WTC11 (cell line): ENCODE measurements around the gene ZFYVE28. TPM values are rescaled to one million over a fixed set of nuclear protein-coding genes. Genes with fewer than 3 reads are reported as not detected.
A peak's percentile ranks its signal among the peaks of the same experiment; 100 is the strongest.

Experiments
- ATAC-seq: fragments of 200-7000 bp; cut with Tn5 transposase; 2 replicates; pipeline ENCODE4 v1.10.0; 2021; ENCODE audit warnings: mild to moderate bottlenecking, moderate library complexity
- CTCF ChIA-PET: fragments of 300-600 bp; sonication (Branson Sonifier 250); formaldehyde crosslinking; loops from one replicate; lab custom pipeline; 2021; ENCODE audit warnings: antibody characterized with exemption; lab: Charles Lee
- POLR2A ChIA-PET: fragments of 350-600 bp; sonication (Branson Sonifier 250); formaldehyde crosslinking; loops from one replicate; lab custom pipeline; 2021; ENCODE audit warnings: antibody characterized with exemption; lab: Charles Lee
- DNase-seq: peaks from one replicate; pipeline ENCODE4 v3.0.0; 2021; ENCODE audit warnings: low spot score
- H3K27ac Mint-ChIP-seq: 2 replicates; pipeline ENCODE4 v1.8.0; 2021; ENCODE audit warnings: mixed read lengths
- H3K27me3 Mint-ChIP-seq: 2 replicates; pipeline ENCODE4 v1.8.0; 2021; ENCODE audit warnings: low read depth, mild to moderate bottlenecking, moderate library complexity, mixed read lengths
- H3K36me3 Mint-ChIP-seq: 2 replicates; pipeline ENCODE4 v1.8.0; 2021; ENCODE audit warnings: mixed read lengths
- H3K4me1 Mint-ChIP-seq: 2 replicates; pipeline ENCODE4 v1.8.0; 2022; ENCODE audit warnings: mixed read lengths
- H3K4me3 Mint-ChIP-seq: 2 replicates; pipeline ENCODE4 v1.8.0; 2021; ENCODE audit warnings: mild to moderate bottlenecking, moderate library complexity, mixed read lengths
- H3K9me3 Mint-ChIP-seq: 2 replicates; pipeline ENCODE4 v1.8.0; 2021; ENCODE audit warnings: mixed read lengths
- ATF1 ChIP-seq: sonication (generic); formaldehyde crosslinking; IDR thresholded peaks from 2 replicates; pipeline ENCODE4 v1.8.1; 2023; ENCODE audit warnings: mild to moderate bottlenecking, moderate library complexity, missing genetic modification reagents
- JUN ChIP-seq: sonication (generic); formaldehyde crosslinking; IDR thresholded peaks from 2 replicates; pipeline ENCODE4 v1.8.0; 2023; ENCODE audit warnings: mild to moderate bottlenecking, missing genetic modification reagents
- MXD4 ChIP-seq: fragments of 250-450 bp; sonication (Bioruptor Pico); IDR thresholded peaks from 2 replicates; pipeline ENCODE4 v1.8.0; 2021; ENCODE audit warnings: mild to moderate bottlenecking, moderate library complexity, borderline replicate concordance
- TEAD1 ChIP-seq: sonication (generic); formaldehyde crosslinking; IDR thresholded peaks from 2 replicates; pipeline ENCODE4 v1.8.0; 2022; ENCODE audit warnings: mild to moderate bottlenecking, missing genetic modification reagents
- USF1 ChIP-seq: sonication (generic); formaldehyde crosslinking; IDR thresholded peaks from 2 replicates; pipeline ENCODE4 v1.8.0; 2022; ENCODE audit warnings: mild to moderate bottlenecking, missing genetic modification reagents
- USF2 ChIP-seq: sonication (generic); formaldehyde crosslinking; IDR thresholded peaks from 2 replicates; pipeline ENCODE4 v1.8.1; 2023; ENCODE audit warnings: mild to moderate bottlenecking, missing genetic modification reagents, moderate library complexity
- ZNF219 ChIP-seq: sonication (generic); formaldehyde crosslinking; IDR thresholded peaks from 2 replicates; pipeline ENCODE4 v1.8.0; 2023; ENCODE audit warnings: missing genetic modification reagents, mild to moderate bottlenecking, borderline replicate concordance
- ZNF425 ChIP-seq: fragments of 250-450 bp; sonication (Bioruptor Pico); conservative IDR thresholded peaks from 2 replicates; pipeline ENCODE4 v1.9.0; 2021; ENCODE audit warnings: mild to moderate bottlenecking
- ZNF532 ChIP-seq: fragments of 250-450 bp; sonication (Bioruptor Pico); IDR thresholded peaks from 2 replicates; pipeline ENCODE4 v1.9.0; 2021; ENCODE audit warnings: mild to moderate bottlenecking, borderline replicate concordance
- total RNA-seq: library from RNA; stranded (reverse); gene quantifications from 3 replicates; pipeline ENCODE4 v1.2.3, GENCODE V29; 2021

Gene ZFYVE28
- total RNA-seq, 1 experiment from 2014 or later = 7.8 TPM

- no peak for ATAC-seq
- no peak for DNase-seq
- TF ChIP-seq ATF1 (CRISPR knock-in tag) (no peak), USF2 (CRISPR knock-in tag) (peak; percentile 58; the same call in 1 of the 2 replicates), USF1 (0 out of 2 replicates have a peak, but pooled peaks have one; percentile 46), ZNF425 (CRISPR knock-in tag) (no peak)
- no peaks in the 10 kb centered on the region for H3K27me3 Mint-ChIP-seq
- no peak overlapping the region for H3K4me3 Mint-ChIP-seq
- H3K27ac Mint-ChIP-seq = peak overlapping the region; percentile 65; the same call in 1 of the 2 replicates
- ChIA-PET POLR2A (no interaction called here), CTCF (interaction anchor here (3.3 kb wide), 1 partner anchor 143 kb away, joined by 15 read pairs; no protein-coding TSS in a partner anchor)
- H3K9me3 Mint-ChIP-seq = peaks cover under 1% of the 10 kb centered on the region; the same call in 1 of the 2 replicates
- no peaks in the 10 kb centered on the region for H3K36me3 Mint-ChIP-seq
- H3K4me1 Mint-ChIP-seq = no peaks in the 10 kb centered on the region; the same call in 1 of the 2 replicates
These were observed 55.3 kb downstream of the ZFYVE28 start for GRCh38 chr4:2363056-2363721.

- no peaks in the 10 kb centered on the region for H3K36me3 Mint-ChIP-seq
- no peak for TF ChIP-seq ZNF532
- TF ChIP-seq JUN (CRISPR knock-in tag) = no peak
- no peak for TF ChIP-seq MXD4
- no peak for TF ChIP-seq ZNF219 (CRISPR knock-in tag)
- no peak for TF ChIP-seq TEAD1 (CRISPR knock-in tag)
- H3K4me1 Mint-ChIP-seq = peaks cover 2% of the 10 kb centered on the region; the same call in 1 of the 2 replicates
- no peak for DNase-seq
- ChIA-PET CTCF (interaction anchor here (0.8 to 3.3 kb wide), 3 partner anchors 31 to 142 kb away, joined by 3 to 15 read pairs (median 9); no protein-coding TSS in a partner anchor), POLR2A (no interaction called here)
- H3K9me3 Mint-ChIP-seq = no peaks in the 10 kb centered on the region
- no peak for ATAC-seq
- H3K27ac Mint-ChIP-seq = no peak overlapping the region
- H3K27me3 Mint-ChIP-seq = no peaks in the 10 kb centered on the region
- no peak overlapping the region for H3K4me3 Mint-ChIP-seq
These were observed 56.0 kb downstream of the ZFYVE28 start for GRCh38 chr4:2362266-2363055.
